ENCODE results near the gene MAGEA9. TPM values are rescaled to one million over a fixed set of nuclear protein-coding genes. Genes with fewer than 3 reads are reported as not detected.
A peak's percentile ranks its signal among the peaks of the same experiment; 100 is the strongest.
"Not testable (repeated sequence)": the region's sequence is repeated elsewhere in the genome, so short reads cannot be mapped to it uniquely, and the experiment has no call there.

MAGEA9 gene
- total and polyA plus RNA-seq, 3 experiments from 2014 or later, result not detected

GRCh38 chrX:149761858-149762674 lies 19.7 kb upstream of the MAGEA9 start:
- H3K9me3 ChIP-seq (ENCODE audit: low read length); H3K9me3 Mint-ChIP-seq; H3K27me3 Mint-ChIP-seq; H3K27me3 ChIP-seq (ENCODE audit: insufficient read depth, low read length, poor library complexity, severe bottlenecking); H3K4me1 Mint-ChIP-seq; CTCF ChIA-PET; H3K36me3 ChIP-seq (ENCODE audit: insufficient read depth, low read length); H3K36me3 Mint-ChIP-seq; H3K27ac ChIP-seq (ENCODE audit: low read depth, low read length); H3K4me3 ChIP-seq (ENCODE audit: low read length); H3K27ac Mint-ChIP-seq; POLR2A ChIA-PET; H3K4me3 Mint-ChIP-seq; H3K4me1 ChIP-seq (ENCODE audit: insufficient read depth, low read length); DNase-seq: not testable (repeated sequence)

- no peak overlapping the region for H3K4me3 Mint-ChIP-seq
- no peaks in the 10 kb centered on the region for H3K4me1 Mint-ChIP-seq
- Histone ChIP-seq H3K4me3 (ENCODE audit: low read length) (no peak overlapping the region), H3K36me3 (ENCODE audit: insufficient read depth, low read length) (no peaks in the 10 kb centered on the region), H3K27ac (ENCODE audit: low read depth, low read length) (no peak overlapping the region), H3K4me1 (ENCODE audit: insufficient read depth, low read length) (no peaks in the 10 kb centered on the region), H3K9me3 (ENCODE audit: low read length) (no peaks in the 10 kb centered on the region), H3K27me3 (ENCODE audit: insufficient read depth, low read length, poor library complexity, severe bottlenecking) (no peaks in the 10 kb centered on the region)
- H3K36me3 Mint-ChIP-seq, result no peaks in the 10 kb centered on the region
- H3K27ac Mint-ChIP-seq, result no peak overlapping the region
- H3K27me3 Mint-ChIP-seq, result peaks cover 3 to 9% of the 10 kb centered on the region in 2 donors
- ChIA-PET POLR2A (no interaction called here), CTCF (no interaction called here)
- no peak for DNase-seq
- H3K9me3 Mint-ChIP-seq, result no peaks in the 10 kb centered on the region
Observed at GRCh38 chrX:149762696-149763614, 18.8 kb upstream of the MAGEA9 start.

GRCh38 chrX:149770344-149770743 lies 11.4 kb upstream of the MAGEA9 start:
- H3K27me3 ChIP-seq (ENCODE audit: insufficient read depth, low read length, poor library complexity, severe bottlenecking); H3K27me3 Mint-ChIP-seq; POLR2A ChIA-PET; H3K4me3 ChIP-seq (ENCODE audit: low read length); CTCF ChIA-PET; H3K9me3 Mint-ChIP-seq; H3K4me1 Mint-ChIP-seq; H3K9me3 ChIP-seq (ENCODE audit: low read length); H3K36me3 Mint-ChIP-seq; H3K36me3 ChIP-seq (ENCODE audit: insufficient read depth, low read length); H3K27ac ChIP-seq (ENCODE audit: low read depth, low read length); H3K27ac Mint-ChIP-seq; H3K4me1 ChIP-seq (ENCODE audit: insufficient read depth, low read length); H3K4me3 Mint-ChIP-seq; DNase-seq: not testable (repeated sequence)

GRCh38 chrX:149773026-149773425 lies 8.7 kb upstream of the MAGEA9 start:
- H3K27ac Mint-ChIP-seq; H3K27ac ChIP-seq (ENCODE audit: low read depth, low read length); CTCF ChIA-PET; POLR2A ChIA-PET; H3K36me3 Mint-ChIP-seq; H3K4me1 ChIP-seq (ENCODE audit: insufficient read depth, low read length); H3K36me3 ChIP-seq (ENCODE audit: insufficient read depth, low read length); H3K4me3 ChIP-seq (ENCODE audit: low read length); H3K27me3 ChIP-seq (ENCODE audit: insufficient read depth, low read length, poor library complexity, severe bottlenecking); H3K4me3 Mint-ChIP-seq; H3K9me3 Mint-ChIP-seq; DNase-seq; H3K9me3 ChIP-seq (ENCODE audit: low read length); H3K4me1 Mint-ChIP-seq; H3K27me3 Mint-ChIP-seq: not testable (repeated sequence)

GRCh38 chrX:149773768-149774167 lies 8.0 kb upstream of the MAGEA9 start, which contains the start of gene HSFX1:
TSS of gene HSFX1 (plus strand) at chrX:149774068. CDS start at chrX:149774682, 614 bp downstream.
- H3K27ac ChIP-seq (ENCODE audit: low read depth, low read length); H3K36me3 Mint-ChIP-seq; H3K9me3 Mint-ChIP-seq; H3K27me3 ChIP-seq (ENCODE audit: insufficient read depth, low read length, poor library complexity, severe bottlenecking); H3K4me3 Mint-ChIP-seq; POLR2A ChIA-PET; H3K4me1 ChIP-seq (ENCODE audit: insufficient read depth, low read length); H3K36me3 ChIP-seq (ENCODE audit: insufficient read depth, low read length); H3K4me3 ChIP-seq (ENCODE audit: low read length); H3K9me3 ChIP-seq (ENCODE audit: low read length); H3K4me1 Mint-ChIP-seq; H3K27ac Mint-ChIP-seq; H3K27me3 Mint-ChIP-seq; DNase-seq; CTCF ChIA-PET: not testable (repeated sequence)

- H3K4me1 ChIP-seq (ENCODE audit: insufficient read depth, low read length); H3K27ac ChIP-seq (ENCODE audit: low read depth, low read length); H3K36me3 ChIP-seq (ENCODE audit: insufficient read depth, low read length); H3K27me3 ChIP-seq (ENCODE audit: insufficient read depth, low read length, poor library complexity, severe bottlenecking); H3K4me3 Mint-ChIP-seq; DNase-seq; H3K4me1 Mint-ChIP-seq; H3K36me3 Mint-ChIP-seq; H3K9me3 ChIP-seq (ENCODE audit: low read length); CTCF ChIA-PET; H3K4me3 ChIP-seq (ENCODE audit: low read length); H3K27me3 Mint-ChIP-seq; H3K27ac Mint-ChIP-seq; POLR2A ChIA-PET; H3K9me3 Mint-ChIP-seq: not testable (repeated sequence)
Observed at GRCh38 chrX:149777999-149778398, 3.7 kb upstream of the MAGEA9 start.

- CTCF ChIA-PET; H3K4me3 ChIP-seq (ENCODE audit: low read length); POLR2A ChIA-PET; H3K4me1 ChIP-seq (ENCODE audit: insufficient read depth, low read length); H3K36me3 Mint-ChIP-seq; H3K9me3 Mint-ChIP-seq; H3K9me3 ChIP-seq (ENCODE audit: low read length); DNase-seq; H3K27me3 Mint-ChIP-seq; H3K27ac ChIP-seq (ENCODE audit: low read depth, low read length); H3K27ac Mint-ChIP-seq; H3K27me3 ChIP-seq (ENCODE audit: insufficient read depth, low read length, poor library complexity, severe bottlenecking); H3K4me3 Mint-ChIP-seq; H3K36me3 ChIP-seq (ENCODE audit: insufficient read depth, low read length): not testable (repeated sequence)
- H3K4me1 Mint-ChIP-seq, result peaks cover 15 to 30% (median 23%) of the 10 kb centered on the region in 3 donors
Observed at GRCh38 chrX:149795531-149795930, 13.8 kb downstream of the MAGEA9 start.

GRCh38 chrX:149799095-149799714 lies 17.5 kb downstream of the MAGEA9 start:
- no peak overlapping the region for H3K4me3 ChIP-seq (ENCODE audit: low read length)
- CTCF ChIA-PET, result no interaction called here
- H3K27me3 ChIP-seq (ENCODE audit: insufficient read depth, low read length, poor library complexity, severe bottlenecking), result no peaks in the 10 kb centered on the region
- no peak overlapping the region for H3K27ac ChIP-seq (ENCODE audit: low read depth, low read length)
- DNase-seq, result no peak
- Mint-ChIP-seq H3K4me1 (peaks cover 15 to 33% (median 23%) of the 10 kb centered on the region in 3 donors), H3K27me3 (peaks cover 0 to 4% of the 10 kb centered on the region in 2 donors), H3K27ac (peak overlapping the region in 2 of 8 donors; percentile 26 to 61), H3K9me3 (no peaks in the 10 kb centered on the region), H3K4me3 (no peak overlapping the region), H3K36me3 (no peaks in the 10 kb centered on the region)
- H3K4me1 ChIP-seq (ENCODE audit: insufficient read depth, low read length), result peaks cover 8% of the 10 kb centered on the region
- H3K36me3 ChIP-seq (ENCODE audit: insufficient read depth, low read length), result no peaks in the 10 kb centered on the region
- POLR2A ChIA-PET, result no interaction called here
- H3K9me3 ChIP-seq (ENCODE audit: low read length), result no peaks in the 10 kb centered on the region

Data from CD8-positive, alpha-beta memory T cell (primary cell).